Measurements from ENCODE around the gene MRTFB. TPM values are rescaled to one million over a fixed set of nuclear protein-coding genes. Genes with fewer than 3 reads are reported as not detected.

The MRTFB gene
- total RNA-seq, 4 donors from 2014 or later: 31.9 to 128 (median 56.4) TPM

GRCh38 chr16:14029658-14030057 lies 41.5 kb upstream of the MRTFB start:
- peak in 1 of 2 donors; percentile 70 for DNase-seq (ENCODE audit: low spot score in 2 of 2)
- TF ChIP-seq POLR2A (IDR thresholded peaks at IDR 0.05): no peak
- intact Hi-C loops (cut with DNase I; ENCODE audit: low total_unique reads): no loop called here
- no peak overlapping the region for H3K4me3 ChIP-seq (ENCODE audit: low read depth, poor library complexity, severe bottlenecking)
- 56 to 79% methylated on average over 6 of the region's 6 CpGs for WGBS, 2 donors

GRCh38 chr16:14035092-14035491 lies 36.0 kb upstream of the MRTFB start:
- WGBS, 2 donors: 83 to 87% methylated on average over 5 of the region's 5 CpGs
- no peak for DNase-seq (ENCODE audit: low spot score in 2 of 2)
- TF ChIP-seq POLR2A (IDR thresholded peaks at IDR 0.05): no peak
- TF ChIP-seq CTCF (IDR thresholded peaks at IDR 0.05): no peak
- H3K4me3 ChIP-seq (ENCODE audit: low read depth, poor library complexity, severe bottlenecking): no peak overlapping the region
- intact Hi-C loops (cut with DNase I; ENCODE audit: low total_unique reads): no loop called here

- no peak for DNase-seq (ENCODE audit: low spot score in 2 of 2)
- WGBS, 2 donors: 64 to 73% methylated on average over 7 of the region's 7 CpGs
- intact Hi-C loops (cut with DNase I; ENCODE audit: low total_unique reads): no loop called here
- no peak overlapping the region for H3K4me3 ChIP-seq (ENCODE audit: low read depth, poor library complexity, severe bottlenecking)
- no peak for TF ChIP-seq POLR2A (IDR thresholded peaks at IDR 0.05)
These were observed 34.2 kb upstream of the MRTFB start for GRCh38 chr16:14036889-14037288.

- DNase-seq (ENCODE audit: low spot score in 2 of 2): no peak
- WGBS, 2 donors: 96 to 98% methylated on average over 3 of the region's 3 CpGs
- H3K4me3 ChIP-seq (ENCODE audit: low read depth, poor library complexity, severe bottlenecking): no peak overlapping the region
- intact Hi-C loops (cut with DNase I; ENCODE audit: low total_unique reads): no loop called here
- TF ChIP-seq POLR2A (IDR thresholded peaks at IDR 0.05) (no peak), CTCF (IDR thresholded peaks at IDR 0.05) (no peak)
These were observed 33.2 kb upstream of the MRTFB start for GRCh38 chr16:14037960-14038359.

GRCh38 chr16:14041164-14041563 lies 30.0 kb upstream of the MRTFB start:
- H3K4me3 ChIP-seq (ENCODE audit: low read depth, poor library complexity, severe bottlenecking): no peak overlapping the region
- peak in 1 of 2 donors; percentile 28 for DNase-seq (ENCODE audit: low spot score in 2 of 2)
- no peak for TF ChIP-seq POLR2A (IDR thresholded peaks at IDR 0.05)
- TF ChIP-seq CTCF (IDR thresholded peaks at IDR 0.05): no peak
- intact Hi-C loops (cut with DNase I; ENCODE audit: low total_unique reads): no loop called here
- WGBS, 2 donors: 82 to 83% methylated on average over 4 of the region's 4 CpGs

GRCh38 chr16:14042706-14043105 lies 28.4 kb upstream of the MRTFB start:
- 58 to 60% methylated on average over 10 of the region's 10 CpGs for WGBS, 2 donors
- H3K4me3 ChIP-seq (ENCODE audit: low read depth, poor library complexity, severe bottlenecking): no peak overlapping the region
- DNase-seq (ENCODE audit: low spot score in 2 of 2): peak in 1 of 2 donors; percentile 46
- TF ChIP-seq CTCF (IDR thresholded peaks at IDR 0.05): no peak
- TF ChIP-seq POLR2A (IDR thresholded peaks at IDR 0.05): no peak
- intact Hi-C loops (cut with DNase I; ENCODE audit: low total_unique reads): no loop called here

- WGBS, 2 donors: 71 to 72% methylated on average over 6 of the region's 6 CpGs
- peak in 1 of 2 donors; percentile 50 for DNase-seq (ENCODE audit: low spot score in 2 of 2)
- TF ChIP-seq CTCF (IDR thresholded peaks at IDR 0.05) (no peak), POLR2A (IDR thresholded peaks at IDR 0.05) (no peak)
- intact Hi-C loops (cut with DNase I; ENCODE audit: low total_unique reads): no loop called here
- no peak overlapping the region for H3K4me3 ChIP-seq (ENCODE audit: low read depth, poor library complexity, severe bottlenecking)
These were observed 27.8 kb upstream of the MRTFB start for GRCh38 chr16:14043278-14043677.

Data from lower leg skin (tissue), 4 donors.